PFSK-1 (cell line): ENCODE data around the gene AFTPH.

Experiments
- FOXP2 ChIP-seq: optimal IDR thresholded peaks from 2 replicates; pipeline ENCODE3; 2011; ENCODE audit warnings: borderline replicate concordance, control low read depth, inconsistent platforms; ENCODE audit not compliant: insufficient read depth; ENCODE audit errors: extremely low read length, extremely low read depth
- POLR2AphosphoS5 ChIP-seq: IDR thresholded peaks from 2 replicates; pipeline ENCODE4 v1.6.1; 2012; ENCODE audit warnings: low read depth, mild to moderate bottlenecking, control low read depth, low read length, moderate library complexity
- REST ChIP-seq, 2 experiments: IDR thresholded peaks; 2 replicates each; pipeline versions ENCODE4 v1.6.1 to v1.8.0; 2011 to 2012; ENCODE audit warnings: low read depth in 2 of 2, low read length in 2 of 2, control low read depth in 1 of 2, inconsistent platforms in 1 of 2, mild to moderate bottlenecking in 1 of 2, moderate library complexity in 1 of 2; ENCODE audit not compliant: insufficient read depth in 1 of 2
- SIN3A ChIP-seq: IDR thresholded peaks from 2 replicates; pipeline ENCODE4 v1.6.1; 2012; ENCODE audit warnings: mild to moderate bottlenecking, low read length, moderate library complexity, borderline replicate concordance; ENCODE audit not compliant: insufficient read depth
- TAF1 ChIP-seq: IDR thresholded peaks from 2 replicates; pipeline ENCODE4 v1.6.1; 2012; ENCODE audit warnings: low read length, control low read depth, borderline replicate concordance; ENCODE audit not compliant: insufficient read depth

AFTPH gene

GRCh38 chr2:64574871-64575270 lies 50.7 kb downstream of the AFTPH start:
- TF ChIP-seq FOXP2: no peak
- TF ChIP-seq REST (IDR thresholded peaks at IDR 0.05; ENCODE audit: insufficient read depth in 1 of 2, low read depth in 2 of 2, low read length in 2 of 2): no peak
- TF ChIP-seq POLR2AphosphoS5: no peak
- TF ChIP-seq SIN3A: no peak
- no peak for TF ChIP-seq TAF1

GRCh38 chr2:64581018-64581417 lies 56.9 kb downstream of the AFTPH start:
- no peak for TF ChIP-seq REST (IDR thresholded peaks at IDR 0.05; ENCODE audit: insufficient read depth in 1 of 2, low read depth in 2 of 2, low read length in 2 of 2)
- no peak for TF ChIP-seq TAF1
- no peak for TF ChIP-seq SIN3A
- TF ChIP-seq POLR2AphosphoS5: no peak
- no peak for TF ChIP-seq FOXP2

GRCh38 chr2:64581777-64582539 lies 57.8 kb downstream of the AFTPH start:
- TF ChIP-seq POLR2AphosphoS5 (no peak), REST (IDR thresholded peaks at IDR 0.05; ENCODE audit: insufficient read depth in 1 of 2, low read depth in 2 of 2, low read length in 2 of 2) (no peak), SIN3A (no peak)

GRCh38 chr2:64582774-64583340 lies 58.7 kb downstream of the AFTPH start:
- TF ChIP-seq SIN3A: no peak
- no peak for TF ChIP-seq REST (IDR thresholded peaks at IDR 0.05; ENCODE audit: insufficient read depth in 1 of 2, low read depth in 2 of 2, low read length in 2 of 2)
- no peak for TF ChIP-seq FOXP2
- no peak for TF ChIP-seq POLR2AphosphoS5
- TF ChIP-seq TAF1: no peak

- TF ChIP-seq TAF1 (no peak), POLR2AphosphoS5 (no peak), SIN3A (no peak), FOXP2 (no peak), REST (IDR thresholded peaks at IDR 0.05; ENCODE audit: insufficient read depth in 1 of 2, low read depth in 2 of 2, low read length in 2 of 2) (no peak)
Measured at GRCh38 chr2:64586054-64586453, 61.9 kb downstream of the AFTPH start.
